Thyroid gland (tissue), 4 donors: ENCODE results near the gene CDK16.

Source experiments
- POLR2A ChIP-seq, 2 donors: fragments of 450-650 bp; IDR thresholded peaks; one replicate each; pipeline ENCODE4 v1.6.1; 2017; ENCODE audit warnings: antibody characterized with exemption in 2 of 2, mild to moderate bottlenecking in 2 of 2, moderate library complexity in 1 of 2
- TF ChIP-seq, protein P1 (sequence below), 6 experiments: fragments of 200-600 bp in 3 of 6; fragments of 450-650 bp in 3 of 6; sonication (generic) in 3 of 6; IDR thresholded peaks; one replicate each; pipeline ENCODE4 v1.5.1; 2016 to 2019; ENCODE audit warnings: antibody characterized with exemption in 6 of 6, mild to moderate bottlenecking in 2 of 6, inconsistent platforms in 1 of 6, moderate library complexity in 1 of 6

DNA sequence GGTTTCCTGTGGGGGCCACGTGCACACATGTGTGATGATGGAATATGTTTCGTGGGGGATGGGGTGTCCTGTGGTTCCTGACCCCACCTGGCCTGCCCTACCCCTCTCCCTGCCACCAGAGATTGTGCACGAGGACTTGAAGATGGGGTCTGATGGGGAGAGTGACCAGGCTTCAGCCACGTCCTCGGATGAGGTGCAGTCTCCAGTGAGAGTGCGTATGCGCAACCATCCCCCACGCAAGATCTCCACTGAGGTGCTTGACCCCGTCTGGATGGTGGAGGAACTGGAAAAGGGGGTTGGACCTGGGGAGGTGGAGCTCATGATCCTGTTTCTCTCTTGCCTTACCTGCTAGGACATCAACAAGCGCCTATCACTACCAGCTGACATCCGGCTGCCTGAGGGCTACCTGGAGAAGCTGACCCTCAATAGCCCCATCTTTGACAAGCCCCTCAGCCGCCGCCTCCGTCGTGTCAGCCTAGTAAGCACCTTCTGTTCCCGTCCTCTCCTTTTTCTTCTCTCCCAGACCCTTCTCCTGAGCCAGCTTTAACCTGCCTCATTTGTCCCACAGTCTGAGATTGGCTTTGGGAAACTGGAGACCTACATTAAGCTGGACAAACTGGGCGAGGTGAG is 5.9 kb downstream of the CDK16 start:
- TF ChIP-seq, protein P1, sequence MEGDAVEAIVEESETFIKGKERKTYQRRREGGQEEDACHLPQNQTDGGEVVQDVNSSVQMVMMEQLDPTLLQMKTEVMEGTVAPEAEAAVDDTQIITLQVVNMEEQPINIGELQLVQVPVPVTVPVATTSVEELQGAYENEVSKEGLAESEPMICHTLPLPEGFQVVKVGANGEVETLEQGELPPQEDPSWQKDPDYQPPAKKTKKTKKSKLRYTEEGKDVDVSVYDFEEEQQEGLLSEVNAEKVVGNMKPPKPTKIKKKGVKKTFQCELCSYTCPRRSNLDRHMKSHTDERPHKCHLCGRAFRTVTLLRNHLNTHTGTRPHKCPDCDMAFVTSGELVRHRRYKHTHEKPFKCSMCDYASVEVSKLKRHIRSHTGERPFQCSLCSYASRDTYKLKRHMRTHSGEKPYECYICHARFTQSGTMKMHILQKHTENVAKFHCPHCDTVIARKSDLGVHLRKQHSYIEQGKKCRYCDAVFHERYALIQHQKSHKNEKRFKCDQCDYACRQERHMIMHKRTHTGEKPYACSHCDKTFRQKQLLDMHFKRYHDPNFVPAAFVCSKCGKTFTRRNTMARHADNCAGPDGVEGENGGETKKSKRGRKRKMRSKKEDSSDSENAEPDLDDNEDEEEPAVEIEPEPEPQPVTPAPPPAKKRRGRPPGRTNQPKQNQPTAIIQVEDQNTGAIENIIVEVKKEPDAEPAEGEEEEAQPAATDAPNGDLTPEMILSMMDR (IDR thresholded peaks at IDR 0.05), result no peak
- TF ChIP-seq POLR2A (IDR thresholded peaks at IDR 0.05), result no peak
